Amygdala (tissue), 56 donors: ENCODE data around the gene GRID2.
"Not testable (repeated sequence)": the region's sequence is repeated elsewhere in the genome, so short reads cannot be mapped to it uniquely, and the experiment has no call there.

Experiments
- DNase-seq, 56 donors: peaks; one replicate each; lab custom pipeline; 2025; lab: John Stamatoyannopoulos, UW

The GRID2 gene

DNA sequence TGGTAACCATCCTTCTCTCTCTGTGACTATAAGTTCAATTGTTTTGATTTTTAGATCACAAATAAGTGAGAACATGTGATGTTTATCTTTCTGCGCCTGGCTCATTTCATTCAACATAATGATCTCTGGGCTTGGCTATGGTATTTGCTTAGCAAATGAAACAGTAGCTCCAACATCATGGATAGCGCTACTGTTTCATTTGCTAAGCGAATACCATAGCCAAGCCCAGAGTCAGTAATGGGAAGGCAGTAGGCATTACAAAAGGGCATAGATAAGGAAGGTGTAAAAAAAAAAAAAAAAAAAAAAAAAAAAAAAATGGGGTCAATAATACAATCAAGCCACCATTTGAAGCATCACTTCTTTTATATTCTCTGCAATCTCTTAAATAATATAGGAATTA is 1055.8 kb downstream of the GRID2 start:
- DNase-seq: no peak

GRCh38 chr4:93366169-93366755 is 1062.5 kb downstream of the GRID2 start:
- DNase-seq: not testable (repeated sequence)

DNA sequence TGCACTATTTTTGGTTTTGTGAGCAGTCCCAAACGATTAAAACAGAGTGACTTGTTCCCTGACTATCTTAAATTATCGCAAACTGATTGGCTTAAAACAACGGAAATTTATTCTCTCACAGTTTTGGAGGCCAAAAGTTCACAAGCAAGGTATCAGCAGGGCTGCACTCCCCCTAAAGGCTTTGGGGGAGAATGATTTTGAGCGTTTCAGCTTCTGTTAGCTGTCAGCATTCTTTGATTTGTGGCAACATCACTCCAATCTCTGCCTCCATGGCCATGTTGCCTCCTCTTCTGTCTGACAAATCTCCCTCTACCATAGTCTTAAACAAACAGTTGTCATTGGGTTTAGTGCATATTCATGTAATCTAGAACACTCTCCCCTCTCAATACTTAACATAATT is 1065.2 kb downstream of the GRID2 start:
- no peak for DNase-seq

DNA sequence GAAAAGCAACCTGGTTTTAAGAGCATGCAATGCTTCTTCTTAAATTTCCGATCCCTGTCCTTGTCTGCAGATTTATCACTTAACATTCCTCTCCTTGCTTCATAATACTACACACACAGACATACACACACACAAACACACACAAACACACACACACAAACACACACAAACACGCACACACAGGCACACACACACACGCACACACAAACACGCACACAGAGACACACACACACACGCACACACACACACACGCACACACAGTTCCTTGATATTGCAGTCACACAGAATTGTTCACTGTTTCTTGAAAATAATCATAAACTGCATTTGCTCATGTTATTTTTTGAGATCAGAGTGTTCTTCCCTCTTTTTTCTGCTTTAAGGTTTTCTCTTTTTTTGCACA is 1066.5 kb downstream of the GRID2 start:
- no peak for DNase-seq

DNA sequence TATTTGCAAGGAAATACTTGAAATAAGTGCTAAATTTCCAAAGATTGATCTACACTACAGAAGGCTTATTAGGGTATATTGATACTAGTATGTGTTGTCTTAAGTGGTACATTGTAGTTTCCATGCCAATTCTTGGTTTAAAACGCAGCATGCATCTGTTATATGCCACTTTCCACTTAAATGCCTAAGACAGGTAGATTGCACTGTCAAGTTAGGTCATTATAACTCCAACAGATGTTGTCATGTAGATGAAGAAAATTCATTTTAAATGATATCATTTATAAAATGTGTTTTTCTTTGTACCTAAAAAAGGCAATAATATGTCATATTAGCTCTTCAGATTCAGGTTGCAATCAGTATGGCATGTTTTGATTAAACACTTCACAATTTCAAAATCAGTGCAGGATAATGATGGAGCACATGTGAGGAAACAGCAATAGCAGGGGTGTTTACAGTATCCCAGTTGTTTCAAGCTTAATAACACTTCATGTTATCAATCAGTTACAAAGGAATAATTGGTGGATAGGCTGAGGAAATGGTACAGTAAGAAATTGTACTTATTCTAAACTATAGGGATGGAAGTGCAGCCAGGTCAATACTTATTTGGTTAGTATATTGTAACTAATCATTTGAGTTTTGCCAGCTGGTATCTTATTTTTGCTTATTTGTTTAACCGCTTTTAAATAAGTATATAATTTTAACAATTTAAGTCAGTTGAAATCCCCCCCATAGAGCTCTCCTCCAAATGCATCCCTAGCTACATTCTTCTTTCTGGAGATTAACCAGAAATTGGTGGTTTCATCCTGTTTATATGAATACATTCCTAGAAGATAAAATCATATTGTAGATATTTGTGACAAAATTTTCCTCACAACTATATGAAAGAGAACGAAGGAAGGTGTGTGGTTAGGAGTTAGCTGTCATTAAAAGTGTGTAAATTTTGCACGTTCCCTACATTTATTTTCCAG is 1070.4 kb downstream of the GRID2 start:
- DNase-seq: no peak

GRCh38 chr4:93384241-93384640 is 1080.5 kb downstream of the GRID2 start:
- no peak for DNase-seq

- DNase-seq: no peak
Measured at GRCh38 chr4:93384887-93385286, 1081.1 kb downstream of the GRID2 start.

GRCh38 chr4:93394545-93395081 is 1090.8 kb downstream of the GRID2 start:
- no peak for DNase-seq

GRCh38 chr4:93396272-93396671 is 1092.5 kb downstream of the GRID2 start:
- DNase-seq: no peak

- no peak for DNase-seq
Measured at GRCh38 chr4:93403571-93403970, 1099.8 kb downstream of the GRID2 start.

DNA sequence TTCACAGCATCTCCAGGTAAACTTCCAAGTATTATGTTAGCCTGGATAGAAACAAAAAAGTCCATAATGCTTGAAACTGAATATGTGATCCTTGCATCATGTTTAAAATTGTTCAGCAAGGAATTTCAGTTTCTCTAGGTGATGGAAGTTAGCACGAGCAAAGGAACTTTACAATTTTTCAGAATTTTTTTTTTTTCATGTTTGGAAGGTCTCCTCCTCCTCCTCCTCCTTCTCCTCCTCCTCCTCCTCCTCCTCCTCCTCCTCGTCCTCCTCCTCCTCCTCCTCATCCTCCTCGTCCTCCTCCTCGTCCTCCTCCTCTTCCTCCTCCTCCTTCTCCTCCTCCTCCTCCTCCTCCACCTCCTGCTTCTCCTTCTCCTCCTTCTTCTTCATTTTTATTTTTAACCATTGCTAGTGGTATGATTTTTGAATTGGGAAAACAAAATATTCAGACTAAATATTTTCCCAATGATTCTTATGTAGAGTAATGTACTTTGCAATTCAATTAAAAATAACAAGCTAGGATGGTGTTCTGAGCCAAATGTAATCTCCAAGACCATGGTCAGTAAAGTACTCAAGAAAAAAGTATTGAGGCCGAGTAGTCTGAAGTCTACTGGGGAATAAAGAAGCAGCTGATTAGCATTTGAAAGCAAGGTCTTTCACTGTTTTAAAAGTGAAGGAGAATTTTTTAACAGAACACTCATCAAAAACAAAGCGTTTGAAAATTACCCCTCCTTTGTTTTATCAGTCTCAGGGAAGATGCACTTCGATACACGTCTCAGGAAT is 1103.9 kb downstream of the GRID2 start:
- no peak for DNase-seq

DNA sequence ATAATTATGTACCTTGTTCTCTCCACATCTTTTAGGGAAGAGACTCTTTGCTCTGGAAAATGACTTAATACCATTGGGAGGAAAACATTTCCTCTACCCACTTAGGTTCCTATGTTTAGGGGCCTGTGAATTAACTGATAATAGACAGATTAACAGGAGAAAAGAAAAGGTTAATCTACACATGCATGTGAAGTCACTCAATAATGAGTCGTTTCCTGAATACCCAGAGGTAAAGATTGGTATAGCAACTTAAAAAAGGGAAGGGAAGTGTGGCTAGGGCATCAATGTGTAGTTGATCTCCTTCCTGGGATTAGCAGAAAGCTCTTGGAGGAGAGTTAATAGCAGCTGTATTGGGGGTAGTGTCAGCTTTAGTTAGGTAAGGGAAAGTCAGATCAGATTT is 1105.3 kb downstream of the GRID2 start:
- no peak for DNase-seq

GRCh38 chr4:93414041-93414550 is 1110.3 kb downstream of the GRID2 start:
- DNase-seq: no peak

GRCh38 chr4:93416344-93417128 is 1112.8 kb downstream of the GRID2 start:
- DNase-seq: peak in 1 of 56 donors; percentile 7

GRCh38 chr4:93431371-93431770 is 1127.6 kb downstream of the GRID2 start:
- DNase-seq: no peak

GRCh38 chr4:93433840-93434239 is 1130.1 kb downstream of the GRID2 start:
- no peak for DNase-seq

- no peak for DNase-seq
Measured at GRCh38 chr4:93436000-93436626, 1132.3 kb downstream of the GRID2 start.

DNA sequence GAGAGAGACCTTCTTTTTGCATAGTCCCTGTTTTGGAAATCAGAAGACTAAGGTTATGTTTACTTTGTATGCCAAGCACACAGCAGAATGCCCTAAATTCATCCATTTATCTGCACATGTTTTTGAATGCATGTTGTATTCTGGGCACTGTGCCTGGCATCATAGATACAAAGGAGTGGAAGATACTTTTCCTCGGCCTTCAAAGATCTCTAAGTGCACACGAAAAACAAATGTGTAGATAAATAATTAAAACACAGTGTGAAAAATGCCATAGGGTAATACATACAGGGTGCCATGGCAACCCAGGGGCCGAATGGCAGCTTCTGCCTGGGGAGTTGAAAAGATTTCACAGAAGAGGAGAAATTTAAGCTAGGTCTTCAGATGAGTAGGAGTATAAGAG is 1134.2 kb downstream of the GRID2 start:
- DNase-seq: peak in 1 of 56 donors; percentile 4

DNA sequence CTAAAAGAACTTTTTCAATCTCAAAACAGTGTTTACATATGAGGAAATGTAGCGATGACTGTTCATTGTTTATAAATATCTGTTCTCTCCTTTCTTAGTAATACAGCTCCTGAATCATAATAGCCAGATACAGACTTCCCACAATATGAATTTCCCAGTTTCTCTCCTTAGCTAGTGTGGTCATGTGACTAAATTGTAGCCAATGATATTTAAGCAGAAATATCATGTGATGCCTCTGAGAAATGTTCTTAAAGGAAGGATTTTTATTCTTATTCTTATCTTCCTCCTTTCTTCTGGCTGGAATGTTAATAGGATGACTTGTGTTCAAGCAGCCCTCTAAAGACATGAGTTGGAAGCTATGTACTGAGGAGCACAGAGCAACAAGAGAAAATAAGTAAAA is 1141.1 kb downstream of the GRID2 start:
- DNase-seq: no peak
